ENCODE results near the gene PRPF6.

GRCh38 chr20:63940071-63940471 is 40.9 kb upstream of the PRPF6 start:
- TF ChIP-seq CTCF (IDR thresholded peaks at IDR 0.05) = no peak
- TF ChIP-seq EZH2 (IDR thresholded peaks at IDR 0.05; ENCODE audit: borderline replicate concordance, insufficient read depth, low read depth, low read length, poor library complexity, severe bottlenecking) = no peak
